IPS-18a (cell line): ENCODE results near the gene PHETA1.
"Not testable (repeated sequence)": the region's sequence is repeated elsewhere in the genome, so short reads cannot be mapped to it uniquely, and the experiment has no call there.

ENCODE experiments used
- H3K27ac ChIP-seq: one replicate; pipeline ENCODE4 v1.5.1; 2013; ENCODE audit warnings: low read length
- H3K27me3 ChIP-seq: one replicate; pipeline ENCODE4 v1.6.1; 2013; ENCODE audit warnings: mild to moderate bottlenecking, low read length; ENCODE audit not compliant: control insufficient read depth, insufficient read depth
- H3K36me3 ChIP-seq: one replicate; pipeline ENCODE4 v1.6.1; 2013; ENCODE audit warnings: low read depth, low read length; ENCODE audit not compliant: control insufficient read depth
- H3K4me1 ChIP-seq: one replicate; pipeline ENCODE4 v1.6.1; 2013; ENCODE audit warnings: low read depth, low read length; ENCODE audit not compliant: control insufficient read depth
- H3K4me3 ChIP-seq: one replicate; pipeline ENCODE4 v1.5.1; 2013; ENCODE audit warnings: low read length
- H3K9ac ChIP-seq: one replicate; pipeline ENCODE4 v1.6.1; 2013; ENCODE audit warnings: mild to moderate bottlenecking, low read length, moderate library complexity
- H3K9me3 ChIP-seq: one replicate; pipeline ENCODE4 v1.6.1; 2013; ENCODE audit warnings: low read depth, low read length; ENCODE audit not compliant: control insufficient read depth

PHETA1 gene

DNA sequence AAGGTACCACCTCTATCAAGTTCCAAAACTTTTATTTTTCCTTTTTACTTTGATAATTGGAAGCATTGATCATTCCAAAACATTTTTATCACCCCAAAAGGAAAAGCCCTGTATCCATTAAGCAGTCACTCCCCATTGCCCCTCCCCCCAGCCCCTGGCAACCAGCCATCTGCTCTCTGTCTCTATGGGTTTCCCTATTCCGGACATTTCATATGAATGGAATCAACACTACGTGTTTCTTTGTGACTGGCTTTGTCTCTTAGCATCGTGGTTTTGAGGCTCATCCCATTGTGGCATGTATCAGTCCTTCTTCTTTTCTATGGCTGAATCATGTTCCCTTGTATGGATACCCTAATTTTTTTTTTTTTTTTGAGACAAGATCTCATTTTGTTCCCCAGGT lies 18.0 kb upstream of the PHETA1 start:
- Histone ChIP-seq H3K9me3 (no peaks in the 10 kb centered on the region), H3K36me3 (no peaks in the 10 kb centered on the region), H3K27me3 (no peaks in the 10 kb centered on the region), H3K4me1 (no peaks in the 10 kb centered on the region), H3K4me3 (no peak overlapping the region), H3K27ac (no peak overlapping the region), H3K9ac (no peak overlapping the region)

DNA sequence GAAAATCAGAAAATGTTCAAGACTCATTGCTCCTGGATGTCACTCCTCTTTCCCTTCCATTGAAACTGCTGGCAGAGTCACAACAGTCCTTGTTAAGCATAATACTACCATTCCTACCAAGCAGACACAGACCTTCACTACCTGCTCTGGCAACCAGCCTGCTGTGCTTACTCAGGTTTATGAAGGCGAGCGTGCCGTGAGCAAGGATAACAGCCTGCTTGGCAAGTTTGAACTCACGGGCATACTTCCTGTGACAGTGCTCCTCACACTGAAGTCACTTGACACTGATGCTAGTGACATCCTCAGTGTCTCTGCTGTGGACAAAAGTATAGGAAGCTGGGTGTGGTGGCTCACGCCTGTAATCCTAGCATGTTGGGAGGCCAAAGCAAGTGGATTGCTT lies 15.7 kb upstream of the PHETA1 start:
- Histone ChIP-seq H3K27ac (no peak overlapping the region), H3K4me3 (no peak overlapping the region), H3K9ac (no peak overlapping the region), H3K9me3 (no peaks in the 10 kb centered on the region), H3K27me3 (no peaks in the 10 kb centered on the region), H3K36me3 (no peaks in the 10 kb centered on the region), H3K4me1 (no peaks in the 10 kb centered on the region)

DNA sequence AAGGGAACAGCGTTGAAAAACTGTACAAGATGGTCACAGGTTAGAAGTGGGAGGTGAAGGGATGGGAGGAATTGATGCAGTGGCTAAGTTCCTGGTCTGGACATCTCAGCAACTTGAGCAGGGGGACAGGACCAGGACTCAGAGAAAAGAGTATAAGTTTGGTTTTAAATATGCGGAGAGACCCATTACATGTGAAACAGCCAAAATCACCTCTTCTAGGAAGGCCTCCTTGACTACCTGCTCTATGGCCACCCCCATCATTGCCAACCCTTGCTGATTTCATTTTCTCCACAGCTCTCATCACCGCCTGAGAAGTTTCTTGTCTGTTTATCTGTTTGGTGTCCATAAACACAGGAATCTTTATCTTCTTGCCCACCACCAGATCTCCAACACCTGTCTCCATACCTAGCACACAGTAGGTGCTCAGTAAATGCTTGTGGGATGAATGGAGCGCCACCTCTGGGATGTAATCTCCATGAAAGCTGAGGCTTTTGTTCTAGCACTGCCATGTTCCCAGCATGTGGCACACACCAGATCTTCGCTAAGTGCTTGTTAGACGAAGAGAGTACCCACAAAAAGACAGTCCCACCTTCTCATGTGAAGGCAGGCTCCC lies 11.2 kb upstream of the PHETA1 start:
- Histone ChIP-seq H3K9ac (no peak overlapping the region), H3K36me3 (no peaks in the 10 kb centered on the region), H3K27ac (no peak overlapping the region), H3K9me3 (no peaks in the 10 kb centered on the region), H3K4me1 (no peaks in the 10 kb centered on the region), H3K27me3 (no peaks in the 10 kb centered on the region), H3K4me3 (no peak overlapping the region)

DNA sequence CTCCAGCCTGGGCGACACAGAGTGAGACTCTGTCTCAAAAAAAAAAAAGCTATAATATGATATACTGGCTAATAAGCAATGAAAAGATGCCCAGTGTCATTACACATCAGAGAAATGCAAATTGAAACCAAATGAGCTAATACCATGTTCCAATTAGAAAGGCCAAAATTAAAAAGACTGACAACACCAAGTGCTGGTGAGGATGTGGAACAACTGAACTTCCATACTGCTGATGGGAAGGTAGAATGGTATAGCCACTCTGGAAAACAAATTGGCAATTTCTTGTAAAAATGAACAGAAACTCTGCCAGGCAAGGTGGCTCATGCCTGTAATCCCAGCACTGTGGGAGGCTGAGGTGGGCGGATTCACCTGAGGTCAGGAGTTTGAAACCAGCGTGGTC lies 8.5 kb upstream of the PHETA1 start:
- no peaks in the 10 kb centered on the region for H3K4me1 ChIP-seq
- no peak overlapping the region for H3K4me3 ChIP-seq
- no peaks in the 10 kb centered on the region for H3K9me3 ChIP-seq
- H3K27ac ChIP-seq, result no peak overlapping the region
- no peaks in the 10 kb centered on the region for H3K27me3 ChIP-seq
- no peaks in the 10 kb centered on the region for H3K36me3 ChIP-seq
- no peak overlapping the region for H3K9ac ChIP-seq

- H3K36me3 ChIP-seq, H3K9ac ChIP-seq, H3K27ac ChIP-seq, H3K9me3 ChIP-seq, H3K4me3 ChIP-seq, H3K4me1 ChIP-seq: not testable (repeated sequence)
- H3K27me3 ChIP-seq, result peaks cover 12% of the 10 kb centered on the region
Observed at GRCh38 chr12:111373231-111373630, 4.3 kb upstream of the PHETA1 start.

DNA sequence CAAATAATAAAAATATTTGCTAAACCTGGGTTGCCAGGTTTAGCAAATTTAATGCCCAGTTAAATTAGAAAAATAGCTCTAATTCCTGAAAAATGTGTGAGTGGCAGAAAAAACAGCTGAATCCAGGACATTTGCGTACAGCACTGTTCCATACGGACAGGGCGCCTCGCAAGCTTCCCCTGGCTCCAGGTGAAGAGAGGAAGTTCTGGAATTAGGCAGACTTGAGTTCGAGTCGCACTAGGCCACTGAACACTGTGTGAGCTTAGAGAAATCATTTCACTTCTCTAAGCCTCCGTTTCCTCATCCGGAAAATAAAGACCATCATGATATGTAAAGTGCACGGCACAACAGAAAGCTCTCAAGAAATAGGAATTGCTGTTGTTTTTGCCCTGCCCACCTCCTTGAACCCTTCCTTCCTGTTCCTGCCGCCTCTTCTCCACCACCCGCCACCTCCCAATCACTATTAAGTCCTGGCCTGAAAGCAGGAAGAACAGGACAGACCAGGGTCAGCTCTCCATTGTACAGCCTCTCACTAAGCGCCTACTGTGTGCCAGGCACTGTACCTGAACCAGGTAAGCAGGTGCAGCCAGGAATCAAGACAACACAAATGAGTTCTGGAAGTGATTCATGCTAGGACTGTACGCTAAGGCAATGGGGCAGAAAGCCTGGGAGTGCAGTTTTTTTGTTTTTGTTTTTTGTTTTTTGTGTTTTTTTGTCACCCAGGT lies 763 bp upstream of the PHETA1 start:
- peaks cover 6% of the 10 kb centered on the region for H3K4me1 ChIP-seq
- H3K4me3 ChIP-seq, result peak overlapping the region; percentile 86
- H3K9me3 ChIP-seq, result no peaks in the 10 kb centered on the region
- H3K36me3 ChIP-seq, result no peaks in the 10 kb centered on the region
- H3K9ac ChIP-seq, result peak overlapping the region; percentile 61
- no peak overlapping the region for H3K27ac ChIP-seq
- peaks cover 23% of the 10 kb centered on the region for H3K27me3 ChIP-seq

GRCh38 chr12:111368291-111368787 lies 556 bp downstream of the PHETA1 start:
- H3K36me3 ChIP-seq, result peaks cover 4% of the 10 kb centered on the region
- H3K4me3 ChIP-seq, result peak overlapping the region; percentile 86

GRCh38 chr12:111367661-111368221 lies 1.2 kb downstream of the PHETA1 start:
- Histone ChIP-seq H3K36me3 (peaks cover 4% of the 10 kb centered on the region), H3K9ac (no peak overlapping the region), H3K4me1 (peaks cover 6% of the 10 kb centered on the region), H3K9me3 (no peaks in the 10 kb centered on the region), H3K27ac (no peak overlapping the region), H3K4me3 (peak overlapping the region; percentile 86), H3K27me3 (peaks cover 23% of the 10 kb centered on the region)

More at GRCh38 chr12:111368291-111368787, 556 bp downstream of the PHETA1 start:
- Histone ChIP-seq H3K9me3 (no peaks in the 10 kb centered on the region), H3K27ac (no peak overlapping the region), H3K4me1 (peaks cover 6% of the 10 kb centered on the region), H3K27me3 (peaks cover 23% of the 10 kb centered on the region), H3K9ac (peak overlapping the region; percentile 61)

DNA sequence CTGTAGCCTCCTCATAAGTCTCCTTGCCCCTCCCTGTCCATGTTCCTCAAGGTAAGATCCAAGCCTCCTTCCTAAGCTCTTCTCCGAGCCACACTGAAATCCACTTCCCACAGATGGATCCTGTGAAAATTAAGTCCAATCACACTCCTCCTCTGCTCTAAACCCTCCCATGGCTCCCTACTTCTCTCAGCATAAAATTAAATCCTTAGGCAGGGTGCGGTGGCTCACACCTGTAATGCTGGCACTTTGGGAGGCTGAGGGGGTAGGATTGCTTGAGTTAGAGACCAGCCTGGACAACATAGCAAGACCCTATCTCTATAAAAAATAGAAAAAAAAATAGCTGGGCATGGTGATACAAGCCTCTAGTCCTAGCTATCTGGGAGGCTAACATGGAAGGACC lies 2.3 kb downstream of the PHETA1 start:
- Histone ChIP-seq H3K27me3 (peaks cover 23% of the 10 kb centered on the region), H3K4me1 (peaks cover 6% of the 10 kb centered on the region), H3K9me3 (no peaks in the 10 kb centered on the region), H3K9ac (no peak overlapping the region), H3K4me3 (no peak overlapping the region), H3K36me3 (peaks cover 4% of the 10 kb centered on the region), H3K27ac (no peak overlapping the region)

GRCh38 chr12:111366075-111366474 lies 2.8 kb downstream of the PHETA1 start:
- Histone ChIP-seq H3K4me1 (peaks cover 6% of the 10 kb centered on the region), H3K36me3 (peaks cover 4% of the 10 kb centered on the region), H3K27ac (no peak overlapping the region), H3K27me3 (peaks cover 23% of the 10 kb centered on the region), H3K4me3 (no peak overlapping the region), H3K9ac (no peak overlapping the region), H3K9me3 (no peaks in the 10 kb centered on the region)

GRCh38 chr12:111363578-111363977 lies 5.3 kb downstream of the PHETA1 start:
- Histone ChIP-seq H3K4me3 (no peak overlapping the region), H3K27me3 (peaks cover 14% of the 10 kb centered on the region), H3K9ac (no peak overlapping the region), H3K27ac (no peak overlapping the region), H3K36me3 (peaks cover 4% of the 10 kb centered on the region), H3K9me3 (no peaks in the 10 kb centered on the region), H3K4me1 (no peaks in the 10 kb centered on the region)
